ENCODE data around the gene PDZD8. TPM values are rescaled to one million over a fixed set of nuclear protein-coding genes. Genes with fewer than 3 reads are reported as not detected.
A peak's percentile ranks its signal among the peaks of the same experiment; 100 is the strongest.

PDZD8 gene
- total RNA-seq, 3 donors from 2014 or later, result 54.2 to 67.8 (median 57.6) TPM

- H3K36me3 ChIP-seq (ENCODE audit: low read depth), result no peaks in the 10 kb centered on the region
- ATAC-seq, result no peak
- H3K4me1 ChIP-seq (ENCODE audit: low read depth), result peaks cover 6% of the 10 kb centered on the region
- intact Hi-C loops (cut with DNase I, micrococcal nuclease), result no loop called here
- TF ChIP-seq CTCF (IDR thresholded peaks at IDR 0.05), result no peak
- DNase-seq, result no peak
- no peak overlapping the region for H3K4me3 ChIP-seq
- H3K9me3 ChIP-seq, result no peaks in the 10 kb centered on the region
These were observed 40.3 kb downstream of the PDZD8 start for GRCh38 chr10:117334926-117335325.

DNA sequence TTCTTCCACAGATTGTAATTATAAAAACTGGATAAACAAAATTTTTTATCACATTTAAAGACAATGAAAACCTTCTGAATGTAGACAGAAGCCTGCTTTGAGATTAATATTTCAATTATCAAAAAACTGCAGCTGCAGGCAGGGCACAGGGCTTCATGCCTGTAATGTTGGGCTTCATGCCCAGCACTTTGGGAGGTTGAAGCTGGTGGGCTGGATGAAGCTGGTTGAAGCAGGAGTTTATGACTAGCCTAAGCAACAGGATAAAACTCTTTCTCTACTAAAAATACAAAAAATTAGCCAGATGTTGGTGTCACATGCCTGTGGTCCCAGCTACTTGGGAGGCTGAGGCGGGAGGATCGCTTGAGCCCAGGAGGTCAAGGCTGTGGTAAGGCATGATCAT is 41.2 kb downstream of the PDZD8 start:
- H3K4me3 ChIP-seq, result no peak overlapping the region
- no peak for TF ChIP-seq CTCF (IDR thresholded peaks at IDR 0.05)
- no peaks in the 10 kb centered on the region for H3K4me1 ChIP-seq (ENCODE audit: low read depth)
- H3K9me3 ChIP-seq, result no peaks in the 10 kb centered on the region
- no peak for DNase-seq
- no peaks in the 10 kb centered on the region for H3K36me3 ChIP-seq (ENCODE audit: low read depth)
- no peak for ATAC-seq
- intact Hi-C loops (cut with DNase I, micrococcal nuclease), result no loop called here

GRCh38 chr10:117327262-117327661 is 48.0 kb downstream of the PDZD8 start:
- intact Hi-C loops (cut with DNase I, micrococcal nuclease), result no loop called here
- Histone ChIP-seq H3K4me3 (no peak overlapping the region), H3K4me1 (ENCODE audit: low read depth) (no peaks in the 10 kb centered on the region), H3K9me3 (no peaks in the 10 kb centered on the region), H3K36me3 (ENCODE audit: low read depth) (no peaks in the 10 kb centered on the region)
- ATAC-seq, result peak; percentile 13
- TF ChIP-seq CTCF (IDR thresholded peaks at IDR 0.05), result no peak
- DNase-seq, result no peak

DNA sequence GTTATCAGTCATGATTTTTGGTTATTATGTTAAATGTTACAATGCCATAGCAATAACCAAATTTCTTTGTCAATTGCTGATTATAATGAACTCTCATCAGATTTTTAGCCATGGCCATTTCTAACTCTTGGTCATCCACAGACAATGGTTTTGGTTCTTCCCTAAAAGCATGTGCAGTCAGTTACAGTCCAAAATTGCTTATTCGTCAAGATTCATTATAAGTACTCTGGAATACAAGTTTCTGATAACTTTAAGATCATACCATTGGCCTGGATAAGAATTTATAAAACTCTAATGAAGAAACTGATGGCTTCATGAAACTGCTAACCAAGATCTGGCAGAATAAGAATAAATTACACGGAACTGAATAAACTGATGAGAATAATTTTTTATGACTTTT is 50.9 kb downstream of the PDZD8 start:
- DNase-seq, result no peak
- no peak for ATAC-seq
- no peak for TF ChIP-seq CTCF (IDR thresholded peaks at IDR 0.05)
- no peaks in the 10 kb centered on the region for H3K4me1 ChIP-seq (ENCODE audit: low read depth)
- no peak overlapping the region for H3K4me3 ChIP-seq
- no peaks in the 10 kb centered on the region for H3K9me3 ChIP-seq
- intact Hi-C loops (cut with DNase I, micrococcal nuclease), result no loop called here
- H3K36me3 ChIP-seq (ENCODE audit: low read depth), result no peaks in the 10 kb centered on the region

GRCh38 chr10:117322260-117322659 is 53.0 kb downstream of the PDZD8 start:
- DNase-seq (no peak), ATAC-seq (no peak)
- Histone ChIP-seq H3K36me3 (ENCODE audit: low read depth) (no peaks in the 10 kb centered on the region), H3K9me3 (no peaks in the 10 kb centered on the region), H3K4me1 (ENCODE audit: low read depth) (no peaks in the 10 kb centered on the region), H3K4me3 (no peak overlapping the region)
- no peak for TF ChIP-seq CTCF (IDR thresholded peaks at IDR 0.05)
- intact Hi-C loops (cut with DNase I, micrococcal nuclease), result no loop called here

- no peaks in the 10 kb centered on the region for H3K36me3 ChIP-seq (ENCODE audit: low read depth)
- DNase-seq, result peak in 1 of 3 donors; percentile 19
- H3K9me3 ChIP-seq, result no peaks in the 10 kb centered on the region
- intact Hi-C loops (cut with DNase I, micrococcal nuclease), result no loop called here
- no peaks in the 10 kb centered on the region for H3K4me1 ChIP-seq (ENCODE audit: low read depth)
- ATAC-seq, result no peak
- peak; percentile 9 for TF ChIP-seq CTCF (IDR thresholded peaks at IDR 0.05)
- no peak overlapping the region for H3K4me3 ChIP-seq
These were observed 55.1 kb downstream of the PDZD8 start for GRCh38 chr10:117320050-117320665.

Measured in mucosa of descending colon (tissue), 3 donors.